Activated CD8-positive, alpha-beta T cell treated with anti-CD3 and anti-CD28 coated beads for 36 hours (primary cell): ENCODE data around the gene ABCG1. TPM values are rescaled to one million over a fixed set of nuclear protein-coding genes. Genes with fewer than 3 reads are reported as not detected.

Experiments
- ATAC-seq: fragments of 200-7000 bp; cut with Tn5 transposase; one replicate; pipeline ENCODE4 v1.10.0; 2021; ENCODE audit warnings: mild to moderate bottlenecking, moderate library complexity
- CTCF ChIA-PET: fragments of 350-600 bp; sonication (Branson Sonifier 250); formaldehyde crosslinking; loops from one replicate; lab custom pipeline; 2021; ENCODE audit warnings: antibody characterized with exemption; lab: Charles Lee
- POLR2A ChIA-PET: fragments of 350-600 bp; sonication (Branson Sonifier 250); formaldehyde crosslinking; loops from one replicate; lab custom pipeline; 2021; ENCODE audit warnings: antibody characterized with exemption; lab: Charles Lee
- DNase-seq: peaks from one replicate; pipeline ENCODE4 v3.0.0-alpha.2; 2020
- H3K27ac Mint-ChIP-seq: one replicate; pipeline ENCODE4 v1.8.0; 2021; ENCODE audit warnings: mild to moderate bottlenecking, mixed read lengths
- H3K27me3 Mint-ChIP-seq: one replicate; pipeline ENCODE4 v1.8.0; 2021; ENCODE audit warnings: mixed read lengths
- H3K36me3 Mint-ChIP-seq: one replicate; pipeline ENCODE4 v1.8.0; 2021; ENCODE audit warnings: low read depth, mixed read lengths
- H3K4me1 Mint-ChIP-seq: one replicate; pipeline ENCODE4 v1.8.0; 2021; ENCODE audit warnings: low read depth, mixed read lengths
- H3K4me3 Mint-ChIP-seq: one replicate; pipeline ENCODE4 v1.8.0; 2021; ENCODE audit warnings: mild to moderate bottlenecking, moderate library complexity, mixed read lengths
- H3K9me3 Mint-ChIP-seq: one replicate; pipeline ENCODE4 v1.8.0; 2021; ENCODE audit warnings: mixed read lengths
- intact Hi-C: fragments of 100-400 bp; cut with micrococcal nuclease; formaldehyde crosslinking; loops from one replicate; pipeline ENCODE4 v1.10.0; 2022
- total RNA-seq, 2 experiments: library from RNA; stranded (reverse); gene quantifications; one replicate each; pipeline ENCODE4 v1.2.3, GENCODE V29; 2021
- TF ChIP-seq, protein P1 (sequence below): fragments of 200-600 bp; IDR thresholded peaks from one replicate; pipeline ENCODE4 v1.8.0; 2022; ENCODE audit warnings: antibody characterized with exemption, mild to moderate bottlenecking

Gene ABCG1
- total RNA-seq, 2 experiments from 2014 or later = 12.1 to 12.7 TPM

GRCh38 chr21:42308914-42309752, 90.2 kb downstream of the ABCG1 start:
- TF ChIP-seq, protein P1, sequence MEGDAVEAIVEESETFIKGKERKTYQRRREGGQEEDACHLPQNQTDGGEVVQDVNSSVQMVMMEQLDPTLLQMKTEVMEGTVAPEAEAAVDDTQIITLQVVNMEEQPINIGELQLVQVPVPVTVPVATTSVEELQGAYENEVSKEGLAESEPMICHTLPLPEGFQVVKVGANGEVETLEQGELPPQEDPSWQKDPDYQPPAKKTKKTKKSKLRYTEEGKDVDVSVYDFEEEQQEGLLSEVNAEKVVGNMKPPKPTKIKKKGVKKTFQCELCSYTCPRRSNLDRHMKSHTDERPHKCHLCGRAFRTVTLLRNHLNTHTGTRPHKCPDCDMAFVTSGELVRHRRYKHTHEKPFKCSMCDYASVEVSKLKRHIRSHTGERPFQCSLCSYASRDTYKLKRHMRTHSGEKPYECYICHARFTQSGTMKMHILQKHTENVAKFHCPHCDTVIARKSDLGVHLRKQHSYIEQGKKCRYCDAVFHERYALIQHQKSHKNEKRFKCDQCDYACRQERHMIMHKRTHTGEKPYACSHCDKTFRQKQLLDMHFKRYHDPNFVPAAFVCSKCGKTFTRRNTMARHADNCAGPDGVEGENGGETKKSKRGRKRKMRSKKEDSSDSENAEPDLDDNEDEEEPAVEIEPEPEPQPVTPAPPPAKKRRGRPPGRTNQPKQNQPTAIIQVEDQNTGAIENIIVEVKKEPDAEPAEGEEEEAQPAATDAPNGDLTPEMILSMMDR = no peak
- H3K9me3 Mint-ChIP-seq = no peaks in the 10 kb centered on the region
- intact Hi-C loops = no loop called here
- no peak overlapping the region for H3K4me3 Mint-ChIP-seq
- no peaks in the 10 kb centered on the region for H3K36me3 Mint-ChIP-seq
- ChIA-PET CTCF (interaction anchor here (0.5 to 4.5 kb wide), 38 partner anchors 9 to 346 kb away, joined by 3 to 47 read pairs (median 5); no protein-coding TSS in a partner anchor), POLR2A (interaction anchor here (1.7 kb wide), 1 partner anchor 146 kb away, joined by 6 read pairs; no protein-coding TSS in a partner anchor)
- no peak for ATAC-seq
- no peak for DNase-seq
- H3K27me3 Mint-ChIP-seq = no peaks in the 10 kb centered on the region
- H3K27ac Mint-ChIP-seq = no peak overlapping the region
- H3K4me1 Mint-ChIP-seq = peaks cover 2% of the 10 kb centered on the region

DNA sequence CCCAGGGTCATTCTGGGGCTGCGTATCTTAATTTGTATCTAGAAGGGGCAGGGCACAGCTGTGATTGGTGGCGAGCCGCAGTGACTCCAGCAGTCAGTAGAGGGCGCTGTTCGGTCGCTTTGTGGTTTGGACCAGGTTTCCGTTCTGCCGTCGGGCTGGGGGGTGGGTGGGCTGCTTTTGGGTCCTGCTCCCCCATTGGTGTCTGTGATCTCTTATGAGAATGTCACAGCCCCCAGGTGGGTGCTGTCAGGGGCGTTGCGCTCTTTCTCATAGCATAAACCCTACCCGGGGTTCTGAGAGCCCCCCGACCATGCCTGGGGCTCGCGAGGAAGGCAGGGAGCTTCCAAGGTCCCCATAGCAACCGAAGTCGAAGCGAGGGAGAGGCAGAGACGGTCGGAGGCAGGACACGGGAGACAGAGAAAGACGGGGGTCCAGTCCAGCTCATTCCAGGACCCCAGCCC, 90.8 kb downstream of the ABCG1 start:
- Mint-ChIP-seq H3K27ac (no peak overlapping the region), H3K4me3 (no peak overlapping the region), H3K9me3 (no peaks in the 10 kb centered on the region), H3K27me3 (no peaks in the 10 kb centered on the region), H3K4me1 (peaks cover 2% of the 10 kb centered on the region), H3K36me3 (no peaks in the 10 kb centered on the region)
- POLR2A ChIA-PET = interaction anchor here (1.6 to 1.7 kb wide), 2 partner anchors 15 to 146 kb away, joined by 5 to 6 read pairs; no protein-coding TSS in a partner anchor
- ATAC-seq = peak; percentile 93
- intact Hi-C loops = no loop called here
- TF ChIP-seq, protein P1 = peak; percentile 90
- DNase-seq = peak; percentile 86
- CTCF ChIA-PET = interaction anchor here (0.5 to 4.5 kb wide), 50 partner anchors 9 to 345 kb away, joined by 3 to 47 read pairs (median 4); partner anchors contain the start of gene SLC37A1

DNA sequence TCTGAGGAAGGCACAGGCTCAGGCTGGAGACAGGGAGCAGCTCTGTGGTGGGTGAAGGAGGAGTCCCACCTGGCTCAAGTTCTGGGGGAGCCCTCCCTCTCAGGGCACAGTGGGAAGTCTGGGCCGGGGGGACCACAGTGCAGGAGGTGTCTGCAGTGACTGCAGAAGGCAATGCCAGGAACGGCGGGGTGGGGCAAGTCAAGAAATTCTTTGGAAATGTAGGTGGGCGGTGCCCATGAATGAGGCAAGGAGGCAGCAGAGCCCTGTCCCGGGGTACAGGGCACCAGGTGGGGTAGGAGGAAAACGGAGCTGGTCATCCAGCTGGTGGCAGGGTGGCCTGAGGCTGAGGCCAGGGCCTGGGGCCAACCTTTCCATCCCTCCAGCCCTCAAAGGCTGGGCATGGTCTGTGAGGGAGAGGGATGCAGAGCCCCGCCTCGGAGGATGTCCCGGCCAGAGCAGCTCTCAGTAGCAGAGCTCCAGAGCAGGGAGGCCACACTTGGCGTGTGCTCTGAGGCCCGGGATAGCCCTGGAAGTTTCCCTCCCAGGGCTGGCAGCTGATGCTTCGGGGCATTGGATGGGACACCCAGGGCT, 91.6 kb downstream of the ABCG1 start:
- CTCF ChIA-PET = interaction anchor here (0.7 to 4.5 kb wide), 41 partner anchors 9 to 268 kb away, joined by 3 to 47 read pairs (median 5); partner anchors contain the start of gene SLC37A1
- intact Hi-C loops = no loop called here

GRCh38 chr21:42311160-42311559, 92.2 kb downstream of the ABCG1 start:
- intact Hi-C loops = no loop called here
- Mint-ChIP-seq H3K9me3 (no peaks in the 10 kb centered on the region), H3K27me3 (no peaks in the 10 kb centered on the region), H3K27ac (no peak overlapping the region), H3K36me3 (no peaks in the 10 kb centered on the region), H3K4me3 (no peak overlapping the region), H3K4me1 (peaks cover 2% of the 10 kb centered on the region)
- ATAC-seq (no peak), DNase-seq (no peak)
- CTCF ChIA-PET = interaction anchor here (0.8 to 4.5 kb wide), 22 partner anchors 9 to 217 kb away, joined by 3 to 47 read pairs (median 4); partner anchors contain the start of gene SLC37A1
- POLR2A ChIA-PET = interaction anchor here (0.5 to 1.6 kb wide), 2 partner anchors 16 to 161 kb away, joined by 3 to 5 read pairs; no protein-coding TSS in a partner anchor
- TF ChIP-seq, protein P1 = no peak

More for the DNA sequence above, 91.6 kb downstream of the ABCG1 start:
- DNase-seq (no peak), ATAC-seq (no peak)
- Mint-ChIP-seq H3K36me3 (no peaks in the 10 kb centered on the region), H3K4me1 (peaks cover 2% of the 10 kb centered on the region), H3K4me3 (no peak overlapping the region), H3K27me3 (no peaks in the 10 kb centered on the region), H3K9me3 (no peaks in the 10 kb centered on the region), H3K27ac (no peak overlapping the region)
- POLR2A ChIA-PET = interaction anchor here (0.5 to 1.7 kb wide), 4 partner anchors 16 to 294 kb away, joined by 3 to 6 read pairs (median 4); no protein-coding TSS in a partner anchor
- TF ChIP-seq, protein P1 = no peak
